OCI-LY3 (cell line): ENCODE data around the gene ARPP19.
"Not testable (repeated sequence)": the region's sequence is repeated elsewhere in the genome, so short reads cannot be mapped to it uniquely, and the experiment has no call there.

ENCODE experiments used
- EZH2phosphoT487 ChIP-seq: fragments of 200-600 bp; shearing (Covaris generic); IDR thresholded peaks from 2 replicates; pipeline ENCODE4 v1.6.1; 2018; ENCODE audit warnings: antibody characterized with exemption, mixed run types, low read depth
- TF ChIP-seq, protein P1 (sequence below): fragments of 200-600, 300-600 bp; sonication (generic); IDR thresholded peaks from 2 replicates; pipeline ENCODE4 v1.5.1; 2014; ENCODE audit warnings: antibody characterized with exemption, low read length, low read depth

DNA sequence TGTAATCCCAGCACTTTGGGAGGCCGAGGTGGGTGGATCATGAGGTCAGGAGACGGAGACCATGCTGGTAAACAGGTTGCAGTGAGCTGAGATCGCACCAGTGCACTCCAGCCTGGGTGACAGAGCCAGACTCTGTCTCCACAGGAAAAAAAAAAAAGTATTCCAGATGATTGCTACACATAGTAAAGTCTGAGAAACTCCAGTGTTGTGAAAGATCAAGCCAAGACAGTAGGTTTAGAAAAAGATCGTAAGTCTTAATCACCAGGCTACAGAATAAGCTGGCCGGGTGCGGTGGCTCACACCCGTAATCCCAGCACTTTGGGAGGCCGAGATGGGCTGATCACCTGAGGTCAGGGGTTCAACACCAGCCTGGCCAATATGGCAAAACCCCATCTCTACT, 56.0 kb downstream of the ARPP19 start:
- TF ChIP-seq EZH2phosphoT487: not testable (repeated sequence)
- TF ChIP-seq, protein P1, sequence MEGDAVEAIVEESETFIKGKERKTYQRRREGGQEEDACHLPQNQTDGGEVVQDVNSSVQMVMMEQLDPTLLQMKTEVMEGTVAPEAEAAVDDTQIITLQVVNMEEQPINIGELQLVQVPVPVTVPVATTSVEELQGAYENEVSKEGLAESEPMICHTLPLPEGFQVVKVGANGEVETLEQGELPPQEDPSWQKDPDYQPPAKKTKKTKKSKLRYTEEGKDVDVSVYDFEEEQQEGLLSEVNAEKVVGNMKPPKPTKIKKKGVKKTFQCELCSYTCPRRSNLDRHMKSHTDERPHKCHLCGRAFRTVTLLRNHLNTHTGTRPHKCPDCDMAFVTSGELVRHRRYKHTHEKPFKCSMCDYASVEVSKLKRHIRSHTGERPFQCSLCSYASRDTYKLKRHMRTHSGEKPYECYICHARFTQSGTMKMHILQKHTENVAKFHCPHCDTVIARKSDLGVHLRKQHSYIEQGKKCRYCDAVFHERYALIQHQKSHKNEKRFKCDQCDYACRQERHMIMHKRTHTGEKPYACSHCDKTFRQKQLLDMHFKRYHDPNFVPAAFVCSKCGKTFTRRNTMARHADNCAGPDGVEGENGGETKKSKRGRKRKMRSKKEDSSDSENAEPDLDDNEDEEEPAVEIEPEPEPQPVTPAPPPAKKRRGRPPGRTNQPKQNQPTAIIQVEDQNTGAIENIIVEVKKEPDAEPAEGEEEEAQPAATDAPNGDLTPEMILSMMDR: not testable (repeated sequence)
